DND-41 (cell line): ENCODE measurements around the gene WSB2.

Source experiments
- ATAC-seq: fragments of 200-7000 bp; cut with Tn5 transposase; 3 replicates; pipeline ENCODE4 v1.9.1; 2021; ENCODE audit warnings: low read depth; ENCODE audit not compliant: insufficient read depth
- DNase-seq: peaks from one replicate; pipeline ENCODE4 v3.0.0-alpha.2; 2020
- H2AFZ ChIP-seq: 2 replicates; pipeline ENCODE4 v1.6.0; 2012; ENCODE audit warnings: low read depth, low read length
- H3K27ac ChIP-seq: 2 replicates; pipeline ENCODE4 v1.5.1; 2012; ENCODE audit warnings: low read length, inconsistent platforms
- H3K27me3 ChIP-seq: fragments of 200-600 bp; sonication (generic); 2 replicates; pipeline ENCODE4 v1.6.0; 2012; ENCODE audit warnings: low read length, mild to moderate bottlenecking, inconsistent platforms; ENCODE audit not compliant: insufficient read depth, poor library complexity
- H3K36me3 ChIP-seq: 2 replicates; pipeline ENCODE4 v1.5.1; 2012; ENCODE audit warnings: low read length, inconsistent platforms; ENCODE audit not compliant: insufficient read depth
- H3K4me1 ChIP-seq: 2 replicates; pipeline ENCODE4 v1.5.1; 2012; ENCODE audit warnings: mild to moderate bottlenecking, low read length; ENCODE audit not compliant: insufficient read depth
- H3K4me2 ChIP-seq: 2 replicates; pipeline ENCODE4 v1.6.0; 2012; ENCODE audit warnings: mild to moderate bottlenecking, moderate library complexity, low read length, inconsistent platforms; ENCODE audit not compliant: insufficient read depth
- H3K4me3 ChIP-seq, 2 experiments: fragments of 200-600 bp in 1 of 2; shearing (Covaris generic) in 1 of 2; 2 replicates each; pipeline ENCODE4 v1.5.1; 2012 to 2016; ENCODE audit warnings: inconsistent platforms in 2 of 2, low read length in 2 of 2, mild to moderate bottlenecking in 2 of 2, low read depth in 1 of 2, moderate library complexity in 1 of 2
- H3K79me2 ChIP-seq: 2 replicates; pipeline ENCODE4 v1.6.0; 2012; ENCODE audit warnings: low read length, inconsistent platforms; ENCODE audit not compliant: insufficient read depth
- H3K9ac ChIP-seq: 2 replicates; pipeline ENCODE4 v1.6.0; 2012; ENCODE audit warnings: low read depth, mild to moderate bottlenecking, inconsistent platforms, low read length, moderate library complexity
- H3K9me3 ChIP-seq: 2 replicates; pipeline ENCODE4 v1.5.1; 2012; ENCODE audit warnings: low read length, moderate library complexity, mild to moderate bottlenecking, inconsistent platforms; ENCODE audit not compliant: insufficient read depth, severe bottlenecking
- H4K20me1 ChIP-seq: 2 replicates; pipeline ENCODE4 v1.6.0; 2012; ENCODE audit warnings: low read length; ENCODE audit not compliant: insufficient read depth
- CTCF ChIP-seq: IDR thresholded peaks from 2 replicates; pipeline ENCODE4 v1.5.1; 2012; ENCODE audit warnings: borderline replicate concordance, low read length, moderate library complexity, mild to moderate bottlenecking; ENCODE audit not compliant: poor library complexity, severe bottlenecking; ENCODE audit errors: extremely low read depth
- EZH2 ChIP-seq: IDR thresholded peaks from 3 replicates; pipeline ENCODE4 v1.6.1; 2012; ENCODE audit warnings: borderline replicate concordance, low read depth, mild to moderate bottlenecking, moderate library complexity, low read length, inconsistent platforms; ENCODE audit not compliant: severe bottlenecking

The WSB2 gene

GRCh38 chr12:118032188-118032587 is 28.8 kb downstream of the WSB2 start:
- H4K20me1 ChIP-seq: no peaks in the 10 kb centered on the region
- no peak overlapping the region for H3K27ac ChIP-seq
- no peaks in the 10 kb centered on the region for H3K9me3 ChIP-seq
- H3K27me3 ChIP-seq: no peaks in the 10 kb centered on the region
- DNase-seq (no peak), ATAC-seq (no peak)
- TF ChIP-seq EZH2 (no peak), CTCF (no peak)
- H3K9ac ChIP-seq: no peak overlapping the region
- no peak overlapping the region for H3K4me2 ChIP-seq
- H3K79me2 ChIP-seq: no peaks in the 10 kb centered on the region
- H2AFZ ChIP-seq: no peak overlapping the region
- H3K36me3 ChIP-seq: peaks cover 90% of the 10 kb centered on the region
- H3K4me3 ChIP-seq: no peak overlapping the region
- no peaks in the 10 kb centered on the region for H3K4me1 ChIP-seq

DNA sequence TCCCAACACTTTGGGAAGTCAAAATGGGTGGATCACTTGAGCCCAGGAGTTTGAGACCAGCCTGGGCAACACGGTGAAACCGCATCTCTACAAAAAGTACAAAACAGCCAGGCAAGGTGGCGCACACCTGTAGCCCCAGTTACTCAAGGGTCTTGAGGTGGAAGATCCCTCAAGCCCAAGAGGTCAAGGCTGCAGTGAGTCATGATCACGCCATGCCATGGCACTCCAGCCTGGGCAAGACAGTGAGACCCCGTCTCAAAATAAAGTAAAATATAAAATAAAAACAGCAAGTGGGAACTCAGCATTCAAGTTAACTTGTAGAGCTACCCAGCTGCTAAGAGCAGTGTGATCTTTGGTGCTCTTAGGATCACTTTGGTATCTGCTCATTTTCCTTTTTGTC is 31.8 kb downstream of the WSB2 start:
- Histone ChIP-seq H3K4me1 (no peaks in the 10 kb centered on the region), H3K4me3 (no peak overlapping the region), H3K27me3 (no peaks in the 10 kb centered on the region), H2AFZ (no peak overlapping the region), H3K79me2 (no peaks in the 10 kb centered on the region), H4K20me1 (0 out of 2 replicates have a peak, but pooled peaks cover 4% of the 10 kb centered on the region), H3K4me2 (no peak overlapping the region), H3K27ac (no peak overlapping the region), H3K9ac (no peak overlapping the region), H3K36me3 (peaks cover 93% of the 10 kb centered on the region), H3K9me3 (no peaks in the 10 kb centered on the region)
- TF ChIP-seq EZH2: no peak
- no peak for ATAC-seq
- DNase-seq: no peak

DNA sequence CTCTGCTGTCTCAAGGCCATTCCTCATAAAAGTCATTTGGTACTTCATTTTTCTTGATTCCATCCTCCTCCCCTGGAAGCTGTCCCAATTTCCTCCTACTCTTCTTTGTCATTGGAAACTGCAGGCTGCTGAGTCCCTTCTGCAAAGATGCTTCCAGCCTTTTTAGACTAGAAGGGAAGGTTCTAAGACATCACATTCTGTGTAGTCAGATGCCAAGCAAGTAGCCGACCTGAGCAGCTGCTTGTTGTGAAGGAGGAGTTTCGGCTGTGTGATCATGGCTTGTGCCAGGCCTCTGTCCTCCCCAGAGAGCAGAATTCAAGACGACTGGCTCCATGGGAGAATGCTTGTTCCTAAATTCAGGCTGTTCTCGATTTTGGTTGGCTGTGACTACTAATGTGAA is 35.8 kb downstream of the WSB2 start:
- Histone ChIP-seq H3K9me3 (no peaks in the 10 kb centered on the region), H3K27ac (no peak overlapping the region), H3K4me2 (no peak overlapping the region), H2AFZ (no peak overlapping the region), H3K9ac (no peak overlapping the region), H3K4me3 (no peak overlapping the region), H3K27me3 (no peaks in the 10 kb centered on the region), H3K4me1 (no peaks in the 10 kb centered on the region), H3K36me3 (peaks cover 89% of the 10 kb centered on the region), H4K20me1 (0 out of 2 replicates have a peak, but pooled peaks cover 5% of the 10 kb centered on the region), H3K79me2 (peaks cover 7% of the 10 kb centered on the region)
- DNase-seq (no peak), ATAC-seq (no peak)
- no peak for TF ChIP-seq CTCF
- TF ChIP-seq EZH2: no peak

GRCh38 chr12:118023301-118023860 is 37.6 kb downstream of the WSB2 start:
- no peak overlapping the region for H3K9ac ChIP-seq
- H3K27ac ChIP-seq: no peak overlapping the region
- no peak overlapping the region for H2AFZ ChIP-seq
- H4K20me1 ChIP-seq: peaks cover 19% of the 10 kb centered on the region; the same call in 1 of the 2 replicates
- H3K9me3 ChIP-seq: no peaks in the 10 kb centered on the region
- no peak for DNase-seq
- H3K4me3 ChIP-seq: no peak overlapping the region
- TF ChIP-seq CTCF (no peak), EZH2 (no peak)
- peaks cover 25% of the 10 kb centered on the region for H3K79me2 ChIP-seq
- no peaks in the 10 kb centered on the region for H3K27me3 ChIP-seq
- H3K36me3 ChIP-seq: peaks cover 89% of the 10 kb centered on the region
- no peak overlapping the region for H3K4me2 ChIP-seq
- H3K4me1 ChIP-seq: peaks cover 14% of the 10 kb centered on the region
- ATAC-seq: no peak
